HepG2 (cell line): ENCODE results near the gene IQSEC1. TPM values are rescaled to one million over a fixed set of nuclear protein-coding genes. Genes with fewer than 3 reads are reported as not detected.

ENCODE experiments used
- AFF4 ChIP-seq: sonication (generic); formaldehyde crosslinking; IDR thresholded peaks from 2 replicates; pipeline ENCODE4 v1.4.0; 2020; ENCODE audit warnings: missing genetic modification reagents
- ARNT ChIP-seq: fragments of 450-650 bp; IDR thresholded peaks from 2 replicates; pipeline ENCODE4 v1.6.1; 2017
- FOXO4 ChIP-seq: sonication (generic); formaldehyde crosslinking; conservative IDR thresholded peaks from 2 replicates; pipeline ENCODE4 v1.8.1; 2023; ENCODE audit warnings: missing genetic modification reagents
- IKZF1 ChIP-seq: fragments of 450-650 bp; IDR thresholded peaks from 2 replicates; pipeline ENCODE4 v1.7.1; 2016
- SP5 ChIP-seq: IDR thresholded peaks from 2 replicates; pipeline ENCODE4 v1.6.1; 2016; ENCODE audit warnings: low read depth, borderline replicate concordance
- ZBTB40 ChIP-seq, 2 experiments: fragments of 450-650 bp in 1 of 2; sonication (generic) in 1 of 2; formaldehyde crosslinking in 1 of 2; IDR thresholded peaks; 2 replicates each; pipeline versions ENCODE4 v1.6.1 to v1.8.0; 2016 to 2022; ENCODE audit warnings: antibody characterized with exemption in 1 of 2, mild to moderate bottlenecking in 1 of 2, missing genetic modification reagents in 1 of 2
- ZBTB44 ChIP-seq: sonication (generic); formaldehyde crosslinking; IDR thresholded peaks from 2 replicates; pipeline ENCODE4 v1.4.0; 2020; ENCODE audit warnings: missing genetic modification reagents
- ZNF329 ChIP-seq: sonication (generic); formaldehyde crosslinking; IDR thresholded peaks from 2 replicates; pipeline ENCODE4 v1.9.0; 2021; ENCODE audit warnings: low read depth, mild to moderate bottlenecking, missing genetic modification reagents
- ZNF605 ChIP-seq: sonication (generic); formaldehyde crosslinking; IDR thresholded peaks from 2 replicates; pipeline ENCODE4 v1.8.0; 2022; ENCODE audit warnings: mild to moderate bottlenecking, missing genetic modification reagents
- ZNF775 ChIP-seq: sonication (generic); formaldehyde crosslinking; IDR thresholded peaks from 2 replicates; pipeline ENCODE4 v1.4.0; 2020; ENCODE audit warnings: missing genetic modification reagents, mild to moderate bottlenecking, moderate library complexity, borderline replicate concordance
- polyA plus RNA-seq, 8 experiments: library from polyadenylated mRNA; depleted of rRNA in 3 of 8; stranded (reverse) in 7 of 8; unstranded in 1 of 8; fragments of >200 nt; fragmentation: Illumina TruSeq in 4 of 8; extraction: Trizol in 4 of 8; gene quantifications; 2 replicates each; pipeline versions ENCODE4 v1.2.1 to v1.2.3, GENCODE V29; 2011 to 2016; ENCODE audit warnings: low read depth in 4 of 8, missing spikeins in 1 of 8, mixed read lengths in 1 of 8; ENCODE audit not compliant: insufficient read depth in 1 of 8
- total RNA-seq, 5 experiments: library from RNA; depleted of rRNA; stranded (reverse); fragments of >200 nt; fragmentation: Illumina TruSeq; extraction: Trizol; gene quantifications; 2 replicates each; pipeline ENCODE4 v1.2.3, GENCODE V29; 2016; ENCODE audit warnings: low read depth in 1 of 5
- TF ChIP-seq, protein P1 (sequence below): sonication (generic); formaldehyde crosslinking; IDR thresholded peaks from 2 replicates; pipeline ENCODE4 v1.8.1; 2023; ENCODE audit warnings: missing genetic modification reagents, inconsistent platforms, borderline replicate concordance

IQSEC1 gene
- total and polyA plus RNA-seq, 2 of the 13 experiments (the other 11 are each of a cell fraction or from before 2014, with no cell fraction given) = 17.4 to 20.2 TPM

- TF ChIP-seq AFF4 (CRISPR knock-in tag) = no peak
- no peak for TF ChIP-seq IKZF1
- TF ChIP-seq ZBTB40 (IDR thresholded peaks at IDR 0.05) = no peak
- TF ChIP-seq ZBTB40 (CRISPR knock-in tag; IDR thresholded peaks at IDR 0.05) = no peak
- TF ChIP-seq ZNF329 = no peak
- TF ChIP-seq SP5 (CRISPR knock-in tag) = peak; percentile 45; the same call in 1 of the 2 replicates
- TF ChIP-seq ARNT = no peak
- no peak for TF ChIP-seq ZNF605
- no peak for TF ChIP-seq ZBTB44 (CRISPR knock-in tag)
- TF ChIP-seq, protein P1, sequence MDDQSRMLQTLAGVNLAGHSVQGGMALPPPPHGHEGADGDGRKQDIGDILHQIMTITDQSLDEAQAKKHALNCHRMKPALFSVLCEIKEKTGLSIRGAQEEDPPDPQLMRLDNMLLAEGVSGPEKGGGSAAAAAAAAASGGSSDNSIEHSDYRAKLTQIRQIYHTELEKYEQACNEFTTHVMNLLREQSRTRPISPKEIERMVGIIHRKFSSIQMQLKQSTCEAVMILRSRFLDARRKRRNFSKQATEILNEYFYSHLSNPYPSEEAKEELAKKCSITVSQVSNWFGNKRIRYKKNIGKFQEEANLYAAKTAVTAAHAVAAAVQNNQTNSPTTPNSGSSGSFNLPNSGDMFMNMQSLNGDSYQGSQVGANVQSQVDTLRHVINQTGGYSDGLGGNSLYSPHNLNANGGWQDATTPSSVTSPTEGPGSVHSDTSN (CRISPR knock-in tag) = no peak
- TF ChIP-seq FOXO4 (CRISPR knock-in tag) = no peak
- no peak for TF ChIP-seq ZNF775 (CRISPR knock-in tag)
Observed at GRCh38 chr3:12967606-12968351, 105.5 kb downstream of the IQSEC1 start (continued).
